Stomach (tissue), 4 donors: ENCODE data around the gene EEF2K.

Experiments
- CTCF ChIP-seq, 7 experiments: fragments of 450-650 bp in 4 of 7; fragments of 200-600 bp in 3 of 7; sonication (generic) in 3 of 7; IDR thresholded peaks; one replicate each; pipeline ENCODE4 v1.5.1; 2016 to 2019; ENCODE audit warnings: antibody characterized with exemption in 7 of 7, control low read depth in 2 of 7, mild to moderate bottlenecking in 1 of 7
- EP300 ChIP-seq: sonication (generic); formaldehyde crosslinking; IDR thresholded peaks from one replicate; pipeline ENCODE4 v1.6.1; 2017; ENCODE audit warnings: antibody characterized with exemption
- POLR2A ChIP-seq, 4 donors: fragments of 450-650 bp; IDR thresholded peaks; one replicate each; pipeline ENCODE4 v1.6.1; 2016; ENCODE audit warnings: antibody characterized with exemption in 4 of 4, control low read depth in 2 of 4, mild to moderate bottlenecking in 1 of 4, moderate library complexity in 1 of 4

- TF ChIP-seq CTCF (IDR thresholded peaks at IDR 0.05) (no peak), EP300 (no peak), POLR2A (IDR thresholded peaks at IDR 0.05) (no peak)
Observed at GRCh38 chr16:22210854-22211253, 4.8 kb downstream of the EEF2K start.
